Naive thymus-derived CD4-positive, alpha-beta T cell (primary cell): ENCODE results near the gene HSF2BP. TPM values are rescaled to one million over a fixed set of nuclear protein-coding genes. Genes with fewer than 3 reads are reported as not detected.

Source experiments
- ATAC-seq: fragments of 150-1000 bp; cut with Tn5 transposase; 2 replicates; pipeline ENCODE4 v1.10.0; 2021; ENCODE audit warnings: mild to moderate bottlenecking, moderate library complexity
- CTCF ChIA-PET: fragments of 350-600 bp; sonication (Branson Sonifier 250); formaldehyde crosslinking; loops from one replicate; lab custom pipeline; 2021; ENCODE audit warnings: antibody characterized with exemption; lab: Charles Lee
- POLR2A ChIA-PET: fragments of 350-600 bp; sonication (Branson Sonifier 250); formaldehyde crosslinking; loops from one replicate; lab custom pipeline; 2021; ENCODE audit warnings: antibody characterized with exemption, inconsistent platforms; lab: Charles Lee
- DNase-seq, 9 donors: peaks; one replicate each; pipeline versions ENCODE4 v3.0.0 to v3.0.0-alpha.2; 2020 to 2022; ENCODE audit warnings: mixed read lengths in 1 of 9
- H3K27ac ChIP-seq: one replicate; pipeline ENCODE4 v1.7.0; 2013; ENCODE audit warnings: mild to moderate bottlenecking, low read depth, low read length, moderate library complexity
- H3K27me3 ChIP-seq, 2 donors: one replicate each; pipeline ENCODE4 v1.7.0; 2013; ENCODE audit warnings: low read length in 2 of 2, mild to moderate bottlenecking in 2 of 2, moderate library complexity in 2 of 2; ENCODE audit not compliant: control insufficient read depth in 2 of 2, insufficient read depth in 2 of 2
- H3K36me3 ChIP-seq, 3 experiments: 1 replicate in 2 of 3; 2 replicates in 1 of 3; pipeline ENCODE4 v1.7.0; 2013; ENCODE audit warnings: low read length in 3 of 3, mild to moderate bottlenecking in 3 of 3, moderate library complexity in 1 of 3; ENCODE audit not compliant: insufficient read depth in 3 of 3, control insufficient read depth in 2 of 3
- H3K4me1 ChIP-seq, 2 donors: one replicate each; pipeline ENCODE4 v1.7.0; 2013; ENCODE audit warnings: low read length in 2 of 2, mild to moderate bottlenecking in 2 of 2, moderate library complexity in 1 of 2; ENCODE audit not compliant: control insufficient read depth in 2 of 2, insufficient read depth in 2 of 2
- H3K4me3 ChIP-seq: 2 replicates; pipeline ENCODE4 v1.7.0; 2013; ENCODE audit warnings: mild to moderate bottlenecking, low read length
- H3K9me3 ChIP-seq, 3 experiments: 1 replicate in 2 of 3; 2 replicates in 1 of 3; pipeline ENCODE4 v1.7.0; 2013; ENCODE audit warnings: low read length in 3 of 3; ENCODE audit not compliant: control insufficient read depth in 2 of 3
- H3K27ac Mint-ChIP-seq, 9 donors: one replicate each; pipeline ENCODE4 v1.8.0; 2020 to 2022; ENCODE audit warnings: mixed read lengths in 9 of 9, mild to moderate bottlenecking in 8 of 9, moderate library complexity in 5 of 9, inconsistent platforms in 2 of 9
- H3K27me3 Mint-ChIP-seq, 5 donors: one replicate each; pipeline ENCODE4 v1.8.0; 2021 to 2022; ENCODE audit warnings: mixed read lengths in 5 of 5, mild to moderate bottlenecking in 1 of 5
- H3K36me3 Mint-ChIP-seq, 5 donors: one replicate each; pipeline ENCODE4 v1.8.0; 2020 to 2022; ENCODE audit warnings: mixed read lengths in 5 of 5, mild to moderate bottlenecking in 3 of 5, inconsistent platforms in 1 of 5
- H3K4me1 Mint-ChIP-seq, 7 donors: one replicate each; pipeline ENCODE4 v1.8.0; 2020 to 2022; ENCODE audit warnings: mixed read lengths in 7 of 7, mild to moderate bottlenecking in 3 of 7, inconsistent platforms in 1 of 7
- H3K4me3 Mint-ChIP-seq, 10 donors: one replicate each; pipeline ENCODE4 v1.8.0; 2020 to 2022; ENCODE audit warnings: mild to moderate bottlenecking in 10 of 10, mixed read lengths in 10 of 10, moderate library complexity in 6 of 10, inconsistent platforms in 2 of 10
- H3K9me3 Mint-ChIP-seq, 11 donors: one replicate each; pipeline ENCODE4 v1.8.0; 2020 to 2022; ENCODE audit warnings: mixed read lengths in 11 of 11, mild to moderate bottlenecking in 4 of 11, inconsistent platforms in 1 of 11, moderate library complexity in 1 of 11
- intact Hi-C, 2 donors: fragments of 100-400 bp; cut with micrococcal nuclease; formaldehyde crosslinking; loops; one replicate each; pipeline ENCODE4 v1.15.1; 2023
- polyA plus RNA-seq, 2 donors: library from polyadenylated mRNA; unstranded; fragments of 300-500 nt; fragmentation: Illumina TruSeq; gene quantifications; one replicate each; pipeline ENCODE4 v1.2.3, GENCODE V29; 2021
- total RNA-seq, 6 experiments: library from RNA in 5 of 6; stranded (reverse) in 5 of 6; gene quantifications; 1 replicate in 5 of 6; 2 replicates in 1 of 6; pipeline ENCODE4 v1.2.3 and lab custom pipeline; 2021 to 2026

The HSF2BP gene
- total and polyA plus RNA-seq, 7 experiments from 2014 or later = 0.28 to 1.4 (median 0.81) TPM

DNA sequence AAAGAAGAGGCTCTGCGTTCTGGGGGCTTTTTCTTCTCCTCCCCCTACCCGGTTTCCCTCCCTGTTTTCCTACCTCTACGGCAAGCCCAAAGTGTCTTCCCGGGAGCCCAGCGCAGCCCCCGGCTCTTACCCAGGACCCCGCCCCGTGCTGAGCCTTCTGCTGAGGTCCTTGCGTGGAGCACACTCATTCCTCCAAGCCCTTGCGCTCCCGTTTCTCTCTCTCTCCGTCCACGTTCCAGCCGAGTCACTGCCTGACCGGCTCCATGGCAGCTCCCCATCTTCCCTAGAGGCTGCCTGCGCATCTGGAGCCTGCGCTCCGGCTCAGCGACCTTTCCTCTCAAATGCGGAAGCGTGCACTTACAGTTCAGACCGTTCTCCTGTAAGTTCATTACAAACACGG lies 34.7 kb upstream of the HSF2BP start:
- Histone ChIP-seq H3K27me3 (no peaks in the 10 kb centered on the region), H3K4me1 (no peaks in the 10 kb centered on the region), H3K4me3 (no peak overlapping the region), H3K27ac (no peak overlapping the region), H3K9me3 (no peaks in the 10 kb centered on the region), H3K36me3 (peaks cover 0 to 69% (median 31%) of the 10 kb centered on the region in 3 experiments)
- H3K27me3 Mint-ChIP-seq = no peaks in the 10 kb centered on the region
- ChIA-PET POLR2A (no interaction called here), CTCF (interaction anchor here (0.5 kb wide), 1 partner anchor 728 kb away, joined by 7 read pairs; no protein-coding TSS in a partner anchor)
- DNase-seq (no peak), ATAC-seq (no peak)
- peaks cover 8 to 55% (median 30%) of the 10 kb centered on the region in 5 donors for H3K36me3 Mint-ChIP-seq
- H3K27ac Mint-ChIP-seq = peak overlapping the region in 1 of 9 donors; percentile 6
- intact Hi-C loops = no loop called here
- H3K4me3 Mint-ChIP-seq = peak overlapping the region in 1 of 10 donors; percentile 59
- peaks cover 3 to 16% (median 14%) of the 10 kb centered on the region in 7 donors for H3K4me1 Mint-ChIP-seq
- peaks cover 0 to 17% (median 5%) of the 10 kb centered on the region in 11 donors for H3K9me3 Mint-ChIP-seq

DNA sequence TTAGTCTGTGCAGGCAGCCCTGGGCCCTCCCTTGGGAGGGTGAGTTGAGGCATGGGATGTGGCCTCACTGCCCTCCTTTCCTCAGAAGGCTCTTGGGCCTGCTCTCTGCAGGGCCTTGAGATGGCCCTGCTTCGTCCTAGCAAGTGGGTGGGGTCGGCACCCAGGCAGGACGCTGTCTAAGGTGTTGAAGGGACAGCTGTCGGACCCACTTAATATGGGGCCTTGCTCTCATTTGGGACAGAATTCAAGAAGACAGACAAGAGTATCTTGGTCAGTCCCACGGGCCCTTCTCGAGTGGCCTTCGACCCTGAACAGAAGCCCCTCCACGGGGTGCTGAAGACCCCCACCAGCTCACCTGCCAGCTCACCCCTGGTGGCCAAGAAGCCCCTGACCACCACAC lies 33.7 kb upstream of the HSF2BP start:
- no peak overlapping the region for H3K4me3 Mint-ChIP-seq
- H3K9me3 ChIP-seq = no peaks in the 10 kb centered on the region
- H3K27ac ChIP-seq = no peak overlapping the region
- no peaks in the 10 kb centered on the region for H3K27me3 Mint-ChIP-seq
- peaks cover 0 to 7% (median 5%) of the 10 kb centered on the region in 11 donors for H3K9me3 Mint-ChIP-seq
- CTCF ChIA-PET = no interaction called here
- H3K27ac Mint-ChIP-seq = peak overlapping the region in 1 of 9 donors; percentile 65
- H3K4me1 Mint-ChIP-seq = peaks cover 3 to 12% (median 8%) of the 10 kb centered on the region in 7 donors
- H3K4me1 ChIP-seq = no peaks in the 10 kb centered on the region
- H3K36me3 ChIP-seq = peaks cover 7 to 79% (median 39%) of the 10 kb centered on the region in 3 experiments
- intact Hi-C loops = no loop called here
- ATAC-seq (no peak), DNase-seq (no peak)
- H3K27me3 ChIP-seq = no peaks in the 10 kb centered on the region
- H3K4me3 ChIP-seq = no peak overlapping the region
- POLR2A ChIA-PET = no interaction called here
- H3K36me3 Mint-ChIP-seq = peaks cover 8 to 51% (median 27%) of the 10 kb centered on the region in 5 donors

- Mint-ChIP-seq H3K4me3 (no peak overlapping the region), H3K4me1 (peaks cover 0 to 4% (median 2%) of the 10 kb centered on the region in 7 donors), H3K36me3 (peaks cover 12 to 52% (median 25%) of the 10 kb centered on the region in 5 donors), H3K27me3 (no peaks in the 10 kb centered on the region), H3K27ac (no peak overlapping the region), H3K9me3 (no peaks in the 10 kb centered on the region)
- intact Hi-C loops = no loop called here
- no peaks in the 10 kb centered on the region for H3K27me3 ChIP-seq
- DNase-seq = no peak
- ATAC-seq = no peak
- H3K27ac ChIP-seq = no peak overlapping the region
- H3K9me3 ChIP-seq = no peaks in the 10 kb centered on the region
- ChIA-PET CTCF (interaction anchor here (0.7 kb wide), 1 partner anchor 283 kb away, joined by 4 read pairs; no protein-coding TSS in a partner anchor), POLR2A (no interaction called here)
- no peak overlapping the region for H3K4me3 ChIP-seq
- H3K4me1 ChIP-seq = no peaks in the 10 kb centered on the region
- H3K36me3 ChIP-seq = peaks cover 14 to 91% (median 49%) of the 10 kb centered on the region in 3 experiments
Measured at GRCh38 chr21:43691801-43692200, 32.5 kb upstream of the HSF2BP start.

DNA sequence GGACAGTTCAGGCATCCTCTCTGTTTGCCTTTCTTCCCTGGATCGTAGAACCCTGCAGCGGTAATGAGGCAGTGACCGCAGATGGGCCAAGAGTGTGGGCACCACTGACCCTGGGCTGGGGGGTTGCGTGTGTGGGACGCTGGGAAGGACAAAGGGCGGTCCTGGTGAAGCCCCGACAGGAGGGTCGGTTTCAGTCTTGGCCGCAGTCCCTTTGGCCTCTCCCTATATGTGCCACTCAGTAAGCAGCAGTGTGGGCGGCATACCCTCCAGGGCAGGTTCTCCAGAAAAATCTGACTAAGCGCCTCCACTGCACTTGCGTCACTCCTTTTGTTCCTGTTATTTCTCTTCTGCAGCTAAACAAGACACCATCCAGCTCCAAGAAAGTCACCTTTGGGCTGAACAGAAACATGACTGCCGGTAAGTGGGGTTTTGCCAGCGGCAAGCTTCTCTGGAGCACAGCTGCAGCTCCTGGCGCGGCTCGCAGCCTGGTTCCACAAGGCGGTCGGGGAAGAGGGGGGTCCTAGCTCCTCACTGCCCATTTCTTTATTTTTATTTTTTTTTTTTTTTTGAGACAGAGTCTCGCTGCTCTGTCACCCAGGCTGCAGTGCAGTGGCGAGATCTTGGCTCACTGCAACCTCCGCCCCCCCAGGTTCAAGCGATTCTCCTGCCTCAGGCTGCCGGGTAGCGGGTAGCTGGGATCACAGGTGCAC lies 32.0 kb upstream of the HSF2BP start:
- POLR2A ChIA-PET = no interaction called here
- DNase-seq = no peak

DNA sequence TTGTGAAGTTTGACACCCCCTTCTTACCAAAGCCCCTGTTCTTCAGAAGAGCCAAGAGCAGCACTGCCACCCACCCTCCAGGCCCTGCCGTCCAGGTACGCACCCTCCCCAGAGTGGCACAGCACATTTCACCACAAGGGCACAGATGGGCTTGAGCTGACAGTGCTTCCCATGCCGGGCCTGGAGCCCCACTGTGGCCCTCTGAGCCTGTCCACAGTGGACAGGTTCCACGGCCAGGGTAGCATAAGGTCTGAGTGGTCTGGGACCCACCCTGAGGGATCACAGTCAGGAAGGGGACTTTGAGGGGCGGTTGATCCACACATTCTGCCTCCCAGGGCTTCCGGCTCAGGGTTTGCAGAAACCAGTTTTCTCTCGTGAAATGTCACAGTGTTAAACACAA lies 31.1 kb upstream of the HSF2BP start:
- peak overlapping the region in 2 of 9 donors; percentile 17 to 46 for H3K27ac Mint-ChIP-seq
- H3K27ac ChIP-seq = no peak overlapping the region
- no peaks in the 10 kb centered on the region for H3K9me3 Mint-ChIP-seq
- DNase-seq (no peak), ATAC-seq (no peak)
- H3K36me3 Mint-ChIP-seq = peaks cover 14 to 49% (median 23%) of the 10 kb centered on the region in 5 donors
- H3K4me1 Mint-ChIP-seq = peaks cover 0 to 4% (median 0%) of the 10 kb centered on the region in 7 donors
- no peak overlapping the region for H3K4me3 Mint-ChIP-seq
- H3K27me3 ChIP-seq = no peaks in the 10 kb centered on the region
- ChIA-PET POLR2A (no interaction called here), CTCF (no interaction called here)
- H3K4me1 ChIP-seq = no peaks in the 10 kb centered on the region
- intact Hi-C loops = no loop called here
- H3K9me3 ChIP-seq = no peaks in the 10 kb centered on the region
- H3K4me3 ChIP-seq = no peak overlapping the region
- peaks cover 27 to 93% (median 59%) of the 10 kb centered on the region in 3 experiments for H3K36me3 ChIP-seq
- H3K27me3 Mint-ChIP-seq = no peaks in the 10 kb centered on the region

More for the DNA sequence above, 32.0 kb upstream of the HSF2BP start:
- Mint-ChIP-seq H3K27ac (no peak overlapping the region), H3K9me3 (no peaks in the 10 kb centered on the region), H3K36me3 (peaks cover 12 to 52% (median 25%) of the 10 kb centered on the region in 5 donors), H3K4me1 (peaks cover 0 to 4% (median 0%) of the 10 kb centered on the region in 7 donors), H3K4me3 (no peak overlapping the region), H3K27me3 (no peaks in the 10 kb centered on the region)
- Histone ChIP-seq H3K9me3 (no peaks in the 10 kb centered on the region), H3K36me3 (peaks cover 20 to 91% (median 53%) of the 10 kb centered on the region in 3 experiments), H3K27ac (no peak overlapping the region), H3K27me3 (no peaks in the 10 kb centered on the region), H3K4me1 (no peaks in the 10 kb centered on the region), H3K4me3 (no peak overlapping the region)
- ATAC-seq = no peak
- CTCF ChIA-PET = no interaction called here
- intact Hi-C loops = no loop called here

- H3K4me3 ChIP-seq = no peak overlapping the region
- ChIA-PET POLR2A (no interaction called here), CTCF (no interaction called here)
- H3K27me3 ChIP-seq = no peaks in the 10 kb centered on the region
- no peaks in the 10 kb centered on the region for H3K4me1 ChIP-seq
- no peaks in the 10 kb centered on the region for H3K9me3 ChIP-seq
- no peak overlapping the region for H3K27ac ChIP-seq
- peaks cover 17 to 49% (median 27%) of the 10 kb centered on the region in 5 donors for H3K36me3 Mint-ChIP-seq
- H3K27me3 Mint-ChIP-seq = no peaks in the 10 kb centered on the region
- no peak overlapping the region for H3K4me3 Mint-ChIP-seq
- peaks cover 0 to 7% (median 0%) of the 10 kb centered on the region in 7 donors for H3K4me1 Mint-ChIP-seq
- no peak for ATAC-seq
- H3K27ac Mint-ChIP-seq = no peak overlapping the region
- H3K36me3 ChIP-seq = peaks cover 30 to 98% (median 65%) of the 10 kb centered on the region in 3 experiments
- H3K9me3 Mint-ChIP-seq = no peaks in the 10 kb centered on the region
- DNase-seq = no peak
- intact Hi-C loops = no loop called here
Measured at GRCh38 chr21:43689556-43690337, 30.5 kb upstream of the HSF2BP start.
